GM18505 (cell line): ENCODE results near the gene GINS2.
A peak's percentile ranks its signal among the peaks of the same experiment; 100 is the strongest.

Source experiments
- ATAC-seq: cut with Tn5 transposase; IDR thresholded peaks from one replicate; pipeline ENCODE4 v1.9.1; 2021; ENCODE audit not compliant: unreplicated experiment
- POLR2A ChIP-seq: IDR thresholded peaks from 4 replicates; pipeline ENCODE4 v1.6.1; 2011; ENCODE audit warnings: borderline replicate concordance; ENCODE audit not compliant: insufficient read depth, insufficient read length; ENCODE audit errors: extremely low read depth

GINS2 gene

DNA sequence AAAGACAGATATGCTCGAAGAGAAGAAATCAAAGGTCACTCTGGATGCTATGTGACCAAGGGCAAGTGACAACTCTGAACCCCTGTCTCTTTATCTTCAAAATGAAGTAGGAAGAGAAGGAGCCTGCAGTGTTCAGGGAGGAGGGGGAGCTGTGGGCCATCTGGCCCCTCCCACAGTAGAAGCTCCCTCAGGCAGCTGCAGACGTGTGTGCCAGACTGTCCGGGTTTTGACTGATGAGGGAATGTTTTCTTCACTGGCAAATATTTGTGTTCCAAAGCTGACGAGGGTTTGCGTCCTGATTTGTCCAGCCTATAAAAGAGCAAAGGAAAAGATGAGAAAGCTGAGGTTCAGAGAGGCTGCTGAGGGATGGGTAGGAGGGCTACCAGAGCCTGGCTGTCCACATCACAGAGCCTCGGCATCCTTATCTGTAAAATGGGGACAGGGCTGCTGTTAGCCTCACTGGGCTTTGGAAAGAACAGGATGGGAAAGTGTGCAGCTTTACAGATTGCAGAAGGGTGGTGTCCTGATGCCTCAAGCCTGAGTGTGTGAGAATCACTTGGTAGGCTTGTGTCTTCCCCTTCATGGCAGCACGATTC is 1.8 kb upstream of the GINS2 start:
- TF ChIP-seq POLR2A: no peak
- no peak for ATAC-seq

DNA sequence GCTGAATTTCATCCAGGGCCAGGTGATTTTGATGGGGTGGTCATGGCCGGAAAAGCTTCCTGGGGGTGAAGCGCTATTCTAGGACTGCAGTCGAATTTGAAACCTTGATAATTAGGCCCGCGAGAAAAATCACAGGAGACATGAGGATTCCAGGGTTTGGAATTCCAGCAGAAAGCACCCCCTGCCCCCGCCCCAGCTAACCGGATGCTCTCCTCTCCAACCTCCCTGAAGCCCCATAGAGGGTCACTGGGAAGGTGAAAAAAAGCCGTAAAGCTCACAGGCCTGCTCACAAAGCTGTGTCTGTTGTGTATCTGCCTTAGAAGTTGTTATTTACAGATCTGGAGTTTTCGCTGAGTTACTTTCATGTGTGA is 1.2 kb upstream of the GINS2 start:
- no peak for TF ChIP-seq POLR2A
- ATAC-seq: no peak

DNA sequence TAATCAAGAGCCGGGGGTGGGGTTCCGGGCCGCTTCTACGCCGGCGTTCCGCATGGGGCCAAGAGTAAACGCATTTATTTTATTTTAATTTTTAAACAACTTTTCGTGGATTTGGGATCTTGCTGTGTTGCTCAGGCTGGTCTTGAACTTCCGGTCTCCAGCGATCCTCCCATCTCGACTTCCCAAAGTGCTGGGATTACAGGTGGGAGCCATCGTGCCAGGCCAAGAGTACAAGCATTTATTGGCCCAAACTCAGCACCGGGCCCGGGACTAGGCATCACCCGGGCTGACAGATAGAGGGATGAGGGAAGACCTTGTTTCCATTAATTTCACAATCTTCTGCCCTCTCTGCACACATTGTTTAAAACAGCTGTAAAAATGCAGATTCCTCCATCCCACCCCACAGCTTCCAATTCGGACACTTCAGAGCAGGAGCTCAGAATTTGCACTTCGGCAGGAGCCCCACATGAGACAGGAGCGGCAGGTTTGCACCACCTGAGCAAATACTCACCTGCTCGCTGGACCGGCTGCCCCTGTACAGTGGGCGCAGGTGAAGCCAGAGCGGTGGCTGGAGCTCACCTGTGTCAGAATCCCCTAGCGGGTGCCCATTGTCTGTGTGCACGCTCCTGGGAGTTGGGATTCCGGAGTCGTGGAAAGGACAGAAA is 663 bp upstream of the GINS2 start:
- no peak for ATAC-seq

DNA sequence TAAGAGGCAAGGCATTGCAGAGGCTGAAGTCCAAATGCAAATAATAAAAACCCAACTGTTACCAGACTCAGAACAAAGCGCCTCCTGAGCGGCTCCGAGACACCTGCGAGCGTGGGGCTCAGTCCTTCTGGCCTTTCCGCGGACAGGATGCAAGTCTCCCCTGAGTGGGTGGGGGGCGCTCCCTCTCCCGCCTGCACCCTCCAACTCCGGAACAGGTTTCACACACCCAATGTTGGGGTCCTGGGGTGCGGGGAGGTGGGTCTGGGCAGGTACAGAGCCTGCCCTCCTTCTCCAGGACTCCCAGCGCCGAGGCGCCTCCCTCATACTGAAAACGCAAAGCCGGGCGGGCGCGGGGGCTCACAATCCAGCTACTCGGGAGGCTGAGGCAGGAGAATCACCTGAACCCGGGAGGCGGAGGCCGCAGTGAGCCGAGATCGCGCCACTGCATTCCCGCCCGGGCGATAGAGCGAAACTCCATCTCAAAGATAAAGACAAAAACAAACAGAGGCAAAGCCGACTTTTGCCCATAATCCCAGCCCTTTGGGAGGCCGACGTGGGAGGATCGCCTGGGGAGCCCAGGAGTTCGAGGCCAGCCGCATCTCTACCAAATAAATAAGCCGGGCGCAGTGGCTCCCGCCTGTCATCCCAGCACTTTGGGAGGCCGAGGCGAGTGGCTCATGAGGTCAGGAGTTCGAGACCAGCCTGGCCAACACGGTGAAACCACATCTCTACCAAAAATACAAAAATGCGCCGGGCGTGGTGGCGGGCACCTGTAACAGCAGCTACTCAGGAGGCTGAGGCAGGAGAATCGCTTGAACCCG is 893 bp downstream of the GINS2 start:
- TF ChIP-seq POLR2A: no peak
- peak; percentile 9 for ATAC-seq

More for the DNA sequence above, 663 bp upstream of the GINS2 start:
- no peak for TF ChIP-seq POLR2A

DNA sequence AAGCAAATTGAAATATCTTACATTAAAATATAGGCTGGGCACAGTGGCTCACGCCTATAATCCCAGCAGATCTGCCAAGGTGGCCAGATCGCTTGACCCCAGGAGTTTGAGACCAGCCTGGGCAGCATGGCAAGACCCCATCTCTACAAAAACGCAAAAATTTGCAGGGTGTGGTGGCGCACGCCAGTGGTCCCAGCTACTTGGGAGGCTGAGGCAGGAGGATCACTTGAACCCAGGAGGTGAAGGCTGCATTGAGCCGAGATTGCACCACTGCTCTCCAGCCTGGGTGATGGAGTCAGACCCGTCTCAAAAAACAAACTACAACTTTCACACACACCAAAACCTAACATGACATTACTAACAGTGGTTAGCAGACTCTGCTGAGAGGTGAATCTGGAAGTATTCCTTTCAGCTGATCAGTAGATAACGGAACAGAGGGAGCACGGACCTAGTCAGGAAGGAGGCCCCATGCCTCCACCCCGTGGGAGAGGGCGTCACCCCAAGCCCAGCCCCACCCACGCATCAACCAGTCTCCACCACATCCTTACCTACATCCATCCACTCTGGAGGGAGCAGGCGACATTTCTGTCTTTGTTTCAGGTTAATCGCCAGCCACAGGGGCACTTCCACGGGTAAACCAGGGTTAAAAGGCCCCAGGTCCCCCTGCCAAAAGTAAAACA is 1.7 kb downstream of the GINS2 start:
- TF ChIP-seq POLR2A: no peak
- ATAC-seq: no peak

DNA sequence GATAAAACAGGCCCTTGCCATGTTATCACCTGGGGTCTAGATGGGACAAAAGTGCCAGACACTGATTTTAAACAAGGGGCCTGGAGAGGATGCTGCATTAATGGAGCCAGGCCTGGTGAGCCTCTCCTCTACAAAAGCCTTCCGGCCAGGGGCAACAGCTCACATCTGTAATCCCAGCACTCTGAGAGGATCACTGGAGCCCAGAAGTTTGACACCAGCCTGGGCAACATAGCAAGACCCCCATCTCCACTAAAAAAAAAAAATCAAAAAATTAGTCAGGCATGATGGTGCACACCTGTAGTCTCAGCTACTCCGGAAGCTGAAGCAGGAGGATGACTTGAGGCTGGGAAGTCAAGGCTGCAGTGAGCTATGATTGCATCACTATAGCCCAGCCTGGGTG is 3.5 kb downstream of the GINS2 start:
- no peak for ATAC-seq
- TF ChIP-seq POLR2A: no peak

DNA sequence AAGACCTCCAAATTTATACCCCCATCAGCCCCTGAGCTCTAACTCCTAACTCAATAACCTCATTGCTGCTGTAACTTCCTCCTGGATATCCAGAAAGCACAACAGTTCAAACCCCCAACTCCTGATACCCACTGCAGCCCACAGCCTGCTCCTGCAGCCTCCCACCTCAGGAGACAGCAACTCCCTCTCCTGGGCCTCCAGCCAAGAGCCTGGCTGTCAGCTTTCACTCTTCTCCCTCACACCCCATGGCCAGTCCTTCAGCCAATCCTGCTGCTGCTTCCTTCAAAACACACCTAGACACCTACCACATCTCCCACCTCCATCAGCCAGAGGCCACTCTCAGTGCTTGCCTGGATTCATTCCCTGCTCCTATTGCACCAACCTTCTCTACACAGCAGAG is 5.4 kb downstream of the GINS2 start:
- TF ChIP-seq POLR2A: no peak
- no peak for ATAC-seq

DNA sequence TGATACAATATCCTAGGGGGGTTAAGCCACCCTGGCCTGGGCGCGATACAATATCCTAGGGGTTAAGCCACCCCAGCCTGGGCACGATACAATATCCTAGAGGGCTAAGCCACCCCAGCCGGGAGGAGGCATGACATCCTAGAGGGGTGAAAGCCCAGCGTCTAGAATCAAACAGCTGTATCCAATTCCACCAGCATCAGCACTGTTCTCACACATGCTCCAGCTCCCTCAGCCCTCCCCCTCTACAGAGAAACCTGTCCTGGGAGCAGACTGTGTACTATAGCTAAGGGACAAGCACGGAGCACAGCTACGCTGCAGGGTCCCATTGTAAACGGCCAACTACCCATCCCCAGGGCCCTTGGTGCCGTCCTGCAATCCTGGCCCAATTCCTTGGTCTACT is 6.2 kb downstream of the GINS2 start:
- no peak for ATAC-seq
- no peak for TF ChIP-seq POLR2A

DNA sequence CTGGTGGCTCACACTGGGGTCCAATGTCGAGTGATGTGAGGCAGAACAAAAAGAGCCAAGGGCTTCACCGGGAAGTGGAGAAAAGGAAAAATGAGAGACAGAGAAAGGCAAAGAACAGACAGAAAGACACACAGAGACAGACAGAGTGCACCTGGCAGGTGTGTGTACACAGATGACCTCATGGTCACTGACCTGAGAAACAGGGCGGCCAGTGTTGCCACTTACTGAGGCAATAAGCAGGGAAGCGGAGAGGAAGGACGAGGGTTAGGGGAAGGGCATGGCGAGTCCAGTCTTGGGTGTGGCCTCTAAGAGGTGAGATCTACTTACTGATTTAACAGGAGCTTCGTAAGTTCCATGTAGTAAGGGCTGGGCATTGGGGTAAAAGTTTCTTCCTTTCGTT is 7.5 kb downstream of the GINS2 start:
- no peak for ATAC-seq
- no peak for TF ChIP-seq POLR2A

DNA sequence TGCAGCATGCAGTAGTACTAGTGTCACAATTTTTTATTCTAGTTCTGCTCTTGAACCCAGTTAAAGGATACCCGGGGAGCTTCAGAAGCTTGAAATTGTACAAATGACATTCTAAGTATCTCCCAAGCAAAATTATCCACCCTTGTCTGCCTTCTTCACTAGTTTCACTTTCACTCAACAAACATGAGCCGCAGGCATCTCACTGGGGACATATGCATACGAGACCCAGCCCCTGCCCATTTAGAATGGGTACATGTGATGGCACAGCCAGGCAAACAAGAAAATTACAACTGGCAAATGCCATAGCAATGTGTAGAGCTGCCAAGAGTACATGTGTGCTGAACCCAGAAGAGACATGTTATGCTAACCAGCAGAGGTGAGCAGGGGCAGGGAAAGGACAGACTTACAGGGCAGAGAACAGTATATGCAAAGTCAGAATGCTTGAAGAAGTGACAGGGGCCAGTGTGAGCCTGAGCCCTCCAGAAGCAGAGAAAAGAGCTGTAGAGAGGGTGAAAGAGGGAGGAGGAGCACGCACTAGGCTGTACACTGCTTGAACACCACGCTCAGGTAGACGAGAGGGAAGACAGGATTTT is 8.3 kb downstream of the GINS2 start:
- no peak for TF ChIP-seq POLR2A
- no peak for ATAC-seq

DNA sequence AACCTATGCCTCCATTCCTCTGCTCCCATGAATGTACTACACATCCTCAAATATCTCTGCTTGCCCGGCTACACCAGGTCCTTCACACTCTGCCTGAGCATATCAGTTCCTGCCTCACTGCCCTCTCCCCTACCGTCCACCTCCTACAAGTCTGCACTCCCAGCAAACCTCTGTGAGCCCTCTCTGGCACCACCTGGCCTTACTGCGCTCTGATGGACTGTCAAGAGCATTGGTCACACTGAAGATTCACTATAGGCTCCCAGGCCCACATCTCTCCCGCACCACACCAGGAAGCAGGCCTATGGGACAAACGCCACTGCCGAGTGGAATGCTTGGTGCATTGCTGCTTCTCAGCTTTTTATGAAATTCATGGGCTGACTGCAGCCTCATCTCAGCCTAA is 8.9 kb downstream of the GINS2 start:
- TF ChIP-seq POLR2A: no peak
- ATAC-seq: no peak

DNA sequence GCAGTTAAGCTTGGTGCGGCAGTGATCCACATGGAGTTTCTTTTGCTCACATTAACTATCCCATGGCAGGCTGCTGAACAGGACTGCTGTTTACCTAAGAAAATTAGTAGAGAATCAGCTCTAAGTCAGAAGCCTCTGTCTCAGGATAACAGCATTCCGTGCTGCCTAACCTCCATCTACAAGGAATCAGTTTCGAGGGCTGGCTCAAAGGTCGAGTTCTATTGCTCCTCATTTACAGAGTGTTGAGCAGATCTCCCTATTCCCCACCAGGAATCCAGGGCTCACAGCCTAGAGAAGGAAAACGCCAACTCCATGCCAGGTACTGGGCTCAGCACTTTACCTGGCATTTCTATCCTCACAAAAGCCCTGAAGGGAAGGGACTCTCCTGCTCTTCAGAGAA is 9.9 kb downstream of the GINS2 start:
- no peak for TF ChIP-seq POLR2A
- ATAC-seq: no peak

DNA sequence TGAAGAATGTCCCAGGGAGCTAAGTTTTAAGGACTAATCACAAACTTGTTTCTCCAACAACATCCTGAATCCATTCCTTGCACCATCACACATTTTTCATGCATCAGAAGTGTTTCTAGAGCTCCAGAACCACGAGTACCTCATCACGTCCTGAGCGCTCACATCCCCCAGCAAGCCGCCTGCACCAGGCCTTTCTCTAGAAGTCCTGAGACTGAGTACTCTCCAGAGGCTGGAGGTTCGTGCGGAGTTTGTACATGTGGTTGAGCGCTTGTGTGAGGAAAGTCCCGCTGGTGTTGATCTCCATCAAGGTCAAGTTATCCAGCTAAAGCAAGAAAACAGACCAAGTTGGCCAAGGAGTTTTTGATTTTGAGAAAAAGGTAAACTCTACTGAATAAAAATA is 10.7 kb downstream of the GINS2 start:
- ATAC-seq: no peak
- TF ChIP-seq POLR2A: no peak
